Measurements from ENCODE around the gene LHCGR.
"Not testable (repeated sequence)": the region's sequence is repeated elsewhere in the genome, so short reads cannot be mapped to it uniquely, and the experiment has no call there.

LHCGR gene

DNA sequence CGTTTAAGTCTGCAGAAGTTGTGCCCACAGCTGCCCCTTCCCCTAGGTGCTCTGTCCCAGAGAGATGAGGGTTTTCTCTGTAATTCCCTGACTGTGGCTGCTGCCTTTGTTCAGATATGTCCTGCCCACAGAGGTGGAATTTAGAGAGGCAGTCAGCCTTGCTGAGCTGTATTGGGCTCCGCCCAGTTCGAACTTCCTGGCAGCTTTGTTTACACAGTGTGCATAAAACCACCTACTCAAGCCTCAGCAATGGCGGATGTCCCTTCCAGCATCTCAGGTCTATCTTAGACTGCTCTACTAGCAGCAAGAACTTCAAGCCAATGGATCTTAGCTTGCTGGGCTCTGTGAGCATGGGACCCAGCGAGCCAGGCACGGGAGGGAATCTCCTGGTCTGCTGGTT is 48.1 kb downstream of the LHCGR start:
- no peak for DNase-seq

DNA sequence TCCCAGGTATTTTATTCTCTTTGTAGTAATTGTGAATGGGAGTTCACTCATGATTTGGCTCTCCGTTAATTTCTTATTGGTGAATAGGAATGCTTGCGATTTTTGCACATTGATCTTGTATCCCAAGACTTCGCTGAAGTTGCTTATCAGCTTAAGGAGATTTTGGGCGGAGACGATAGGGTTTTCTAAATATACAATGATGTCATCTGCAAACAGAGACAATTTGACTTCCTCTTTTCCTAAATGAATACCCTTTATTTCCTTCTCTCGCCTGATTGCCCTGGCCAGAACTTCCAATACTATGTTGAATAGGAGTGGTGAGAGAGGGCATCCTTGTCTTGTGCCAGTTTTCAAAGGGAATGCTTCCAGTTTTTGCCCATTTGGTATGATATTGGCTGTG is 51.9 kb downstream of the LHCGR start:
- DNase-seq = not testable (repeated sequence)

DNA sequence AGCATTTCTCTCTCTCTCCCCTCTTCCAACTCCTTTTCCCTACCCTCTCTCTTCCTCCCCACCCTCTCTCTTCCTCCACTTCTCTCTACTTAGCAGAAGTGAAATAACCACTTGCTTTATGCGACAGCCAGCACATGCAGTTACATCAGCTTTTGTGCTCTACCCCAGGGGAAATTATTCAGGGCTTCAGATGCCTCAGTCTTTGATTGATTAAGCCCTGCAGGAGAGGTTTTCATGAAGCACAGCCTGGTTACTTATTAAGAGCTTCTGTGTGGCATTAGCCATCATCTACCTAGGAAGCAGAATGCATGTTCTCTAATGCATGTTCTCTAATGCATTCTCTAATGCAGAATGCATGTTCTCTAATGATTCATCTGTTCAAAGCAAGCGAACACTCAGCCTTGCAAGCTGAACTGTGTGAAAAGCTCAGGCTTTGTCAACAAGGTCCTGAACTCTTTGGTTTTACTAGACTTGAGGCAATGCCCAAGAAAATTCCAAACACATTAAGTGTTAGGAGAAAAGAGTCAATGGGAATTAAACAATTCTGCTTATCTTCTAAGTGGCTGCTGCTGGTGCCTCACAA is 56.1 kb downstream of the LHCGR start:
- DNase-seq = no peak

DNA sequence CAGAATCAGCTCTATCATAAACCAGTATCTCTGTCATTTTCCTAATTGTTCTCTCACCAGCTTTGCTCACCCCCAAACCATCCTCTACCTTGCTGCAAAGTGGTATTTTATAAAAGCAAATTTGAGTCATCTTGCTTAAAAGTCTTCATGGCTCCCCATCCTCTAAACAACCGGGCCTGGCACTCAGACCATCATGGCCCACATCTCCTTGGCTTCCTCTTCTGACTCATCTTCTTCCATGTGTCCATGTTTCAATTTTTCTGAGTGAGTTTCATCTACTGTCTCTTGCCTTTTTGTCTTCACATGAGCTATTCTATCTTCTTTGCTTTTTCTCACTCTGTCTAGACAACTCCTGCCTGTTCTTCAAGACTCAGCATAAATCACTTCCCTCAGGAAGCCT is 58.6 kb downstream of the LHCGR start:
- no peak for DNase-seq

DNA sequence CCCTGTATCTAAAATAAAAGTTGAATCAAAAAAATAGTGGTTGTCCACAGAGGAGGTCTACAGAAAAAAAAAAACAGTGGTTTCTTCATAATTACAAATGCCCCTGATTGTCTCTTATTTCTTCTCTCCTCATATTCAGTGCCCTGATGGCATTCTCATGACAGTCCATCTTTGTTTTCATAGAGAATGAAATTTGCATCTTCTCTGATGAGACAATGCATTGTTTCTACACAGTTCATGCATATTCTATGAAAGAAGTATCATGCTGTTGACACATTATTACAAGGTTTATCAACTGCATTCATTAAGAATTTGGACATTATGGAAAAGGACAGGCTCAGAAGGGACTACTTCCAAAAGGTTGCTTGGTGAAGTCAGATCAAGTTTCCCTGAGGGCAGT is 59.5 kb downstream of the LHCGR start:
- DNase-seq = no peak

DNA sequence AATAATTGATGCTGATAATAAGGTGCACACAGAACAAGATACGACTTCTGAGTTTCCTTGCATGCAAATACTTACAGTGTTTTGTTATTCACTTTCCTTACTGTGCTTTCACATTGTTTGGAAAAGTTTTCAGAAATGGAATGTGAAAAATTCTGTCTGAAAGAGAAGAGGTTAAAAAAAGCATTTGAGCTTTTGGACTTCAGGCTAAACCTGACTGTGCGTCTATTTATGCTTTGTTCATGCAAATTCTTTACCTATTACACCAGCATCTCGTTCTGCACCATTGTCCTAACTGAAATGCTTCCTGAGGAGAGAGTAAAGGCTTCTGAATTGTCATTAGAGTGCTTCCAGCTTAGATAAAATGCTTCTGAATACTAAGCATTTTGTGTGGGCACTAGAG is 61.4 kb downstream of the LHCGR start:
- DNase-seq = no peak

DNA sequence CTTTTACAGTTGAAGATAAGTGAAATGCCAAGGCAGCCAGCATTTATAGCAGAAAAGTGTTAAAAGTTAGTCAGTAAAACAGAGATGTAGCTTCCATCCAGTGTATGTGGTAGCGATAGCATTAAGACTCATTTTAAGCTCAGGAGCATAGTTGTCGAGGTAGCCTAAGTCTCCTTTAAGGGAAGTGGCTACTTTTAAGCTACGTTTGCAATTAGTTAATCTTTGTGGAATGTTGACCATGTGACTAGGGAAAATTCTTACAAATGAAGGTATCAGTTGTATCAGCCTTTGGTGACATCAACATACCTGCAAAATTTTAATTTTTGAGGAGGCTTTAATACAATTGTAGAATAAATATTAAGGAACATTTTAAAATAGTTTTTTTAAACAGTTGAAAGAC is 61.9 kb downstream of the LHCGR start:
- DNase-seq = no peak

DNA sequence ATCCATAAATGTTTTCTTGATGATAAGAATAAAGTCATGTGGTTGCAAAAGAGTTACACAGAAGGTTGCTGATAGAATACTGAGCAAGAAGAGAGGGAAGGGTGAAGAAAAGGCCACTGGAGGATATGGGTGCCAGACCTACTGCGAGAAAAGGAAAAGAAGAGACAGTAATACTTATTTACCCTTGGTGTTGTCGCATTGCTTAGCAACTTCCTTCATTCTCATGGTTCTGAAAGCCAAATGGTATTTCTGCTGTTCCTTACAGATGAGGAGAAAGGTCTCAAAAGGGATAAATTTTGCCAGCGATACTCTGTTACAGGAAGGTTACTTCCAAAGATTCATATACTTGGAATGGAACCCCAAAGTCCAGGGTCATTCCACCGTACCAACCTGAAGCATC is 62.5 kb downstream of the LHCGR start:
- no peak for DNase-seq

DNA sequence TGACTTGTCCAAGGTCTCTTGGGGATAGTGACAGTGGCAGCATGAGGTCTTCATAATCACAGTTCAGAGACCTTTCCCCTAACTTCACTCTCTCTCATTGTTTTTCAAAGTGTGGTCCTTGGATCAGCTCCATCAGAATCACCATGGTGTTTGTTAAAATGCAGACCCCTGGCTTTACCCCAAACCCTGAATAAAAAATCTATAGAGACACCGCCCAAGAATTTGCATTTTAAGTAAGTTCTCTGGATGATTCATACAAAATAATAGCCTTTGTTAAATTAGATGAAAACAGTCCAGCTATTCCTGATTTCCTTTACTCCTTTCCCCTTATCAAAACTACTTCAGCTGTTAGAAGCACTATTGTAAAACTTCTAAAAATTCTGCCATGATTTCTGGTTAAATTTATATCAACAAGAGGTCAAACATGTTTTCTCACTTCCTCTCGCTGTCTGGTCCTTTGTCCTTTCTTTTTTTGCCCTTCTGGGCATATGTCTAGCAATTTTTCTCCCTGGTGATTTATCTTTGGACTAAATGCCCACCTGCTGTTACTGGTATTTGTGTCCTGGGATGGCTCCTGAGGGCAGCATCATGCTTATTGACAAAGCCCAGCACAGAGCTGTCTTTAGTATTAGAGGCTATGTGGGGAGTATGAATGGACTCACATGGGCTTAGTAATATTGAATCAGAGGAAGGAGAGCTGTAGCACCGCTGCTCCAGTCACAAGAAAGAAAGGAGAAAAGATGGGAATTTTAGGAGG is 63.4 kb downstream of the LHCGR start:
- DNase-seq = no peak

DNA sequence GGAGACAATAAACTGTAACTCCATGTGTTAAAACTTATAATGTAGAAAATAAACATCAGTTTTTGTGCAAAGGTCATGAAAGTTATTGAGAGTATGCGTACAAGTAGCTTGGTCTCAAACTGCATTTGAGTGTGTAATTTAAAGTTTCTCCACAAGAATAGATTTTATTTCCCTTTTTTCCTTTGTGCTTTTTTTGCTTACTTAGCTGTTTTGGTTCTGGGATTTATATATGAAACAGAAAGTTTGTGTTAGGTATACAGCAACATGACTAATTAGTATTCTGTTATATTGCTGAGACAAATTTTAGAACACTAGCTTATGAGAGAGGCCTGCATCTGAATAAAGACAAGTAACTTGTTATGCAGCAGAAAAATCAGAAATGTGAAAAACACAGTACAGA is 70.4 kb downstream of the LHCGR start:
- DNase-seq = no peak

DNA sequence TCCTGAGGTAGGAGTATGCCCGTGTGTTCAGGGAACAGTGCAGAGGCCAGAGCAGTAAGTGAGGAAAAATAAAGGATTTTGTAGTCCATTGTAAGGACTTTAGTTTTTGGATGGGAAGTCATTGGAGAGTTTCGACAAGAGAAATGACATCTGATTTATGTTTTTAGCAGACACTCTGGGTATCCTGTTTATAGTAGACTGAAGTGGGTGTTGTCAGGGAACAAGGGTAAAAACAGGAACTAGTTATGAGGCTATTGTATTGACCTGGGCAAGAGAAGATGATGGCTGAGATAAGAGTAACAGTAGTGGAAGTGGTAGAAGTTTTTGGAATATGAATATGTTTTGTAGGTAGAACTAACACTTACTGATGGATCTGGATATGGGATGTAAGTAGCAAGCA is 78.1 kb downstream of the LHCGR start:
- no peak for DNase-seq

DNA sequence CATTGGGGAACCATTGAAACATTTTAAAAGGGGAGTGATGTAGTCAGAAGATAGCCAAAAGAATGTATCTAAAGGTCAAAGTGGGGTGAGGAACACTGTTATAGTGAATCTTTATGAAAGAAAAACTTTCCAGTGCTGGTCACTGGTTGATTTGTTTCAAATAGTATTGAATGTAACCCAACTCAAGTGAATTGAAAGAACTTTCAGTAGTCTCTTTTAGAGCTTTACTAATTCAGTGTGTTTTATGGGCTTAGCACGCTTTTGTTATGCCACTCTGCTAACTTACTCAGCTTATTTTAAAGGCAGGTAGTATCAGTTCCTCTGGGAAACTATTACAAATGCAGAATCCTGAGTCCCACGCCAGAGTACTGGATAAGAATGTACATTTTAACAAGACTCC is 80.6 kb downstream of the LHCGR start:
- DNase-seq = no peak

DNA sequence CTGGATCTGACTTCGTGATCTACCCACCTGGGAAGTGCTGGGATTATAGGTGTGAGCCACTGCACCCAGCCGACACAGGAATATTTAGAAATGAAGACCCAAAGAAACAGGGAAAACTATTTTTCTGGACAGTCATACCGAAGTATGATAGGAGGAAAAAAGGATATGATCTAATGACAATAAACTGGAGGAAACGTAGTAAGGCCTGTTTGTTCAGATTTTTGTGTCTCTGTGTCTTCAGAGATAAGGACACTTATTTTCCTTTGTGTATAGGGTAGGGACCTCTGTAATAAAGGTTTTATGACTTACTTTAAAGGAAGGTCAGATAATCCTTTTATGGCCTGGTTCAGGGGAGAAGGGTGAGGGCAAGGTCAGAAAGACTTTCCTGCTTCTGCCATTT is 81.9 kb downstream of the LHCGR start:
- no peak for DNase-seq

DNA sequence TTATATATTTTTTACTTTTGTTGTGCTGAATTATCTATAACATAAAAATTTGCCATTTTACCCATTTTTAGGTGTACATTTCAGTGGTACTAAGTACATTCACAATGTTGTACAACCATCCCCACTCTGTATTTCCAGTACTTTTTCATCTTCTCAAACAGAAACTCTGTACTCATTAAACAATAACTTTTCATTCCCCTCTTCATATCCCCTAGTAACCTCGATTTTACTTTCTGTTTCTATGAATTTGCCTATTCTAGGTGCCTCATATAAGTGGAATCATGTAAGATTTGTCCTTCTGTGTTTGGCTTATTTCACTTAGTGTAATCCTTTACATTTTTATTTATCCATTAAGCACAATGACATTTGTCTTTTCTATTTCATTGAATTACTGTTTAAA is 86.5 kb downstream of the LHCGR start:
- no peak for DNase-seq

DNA sequence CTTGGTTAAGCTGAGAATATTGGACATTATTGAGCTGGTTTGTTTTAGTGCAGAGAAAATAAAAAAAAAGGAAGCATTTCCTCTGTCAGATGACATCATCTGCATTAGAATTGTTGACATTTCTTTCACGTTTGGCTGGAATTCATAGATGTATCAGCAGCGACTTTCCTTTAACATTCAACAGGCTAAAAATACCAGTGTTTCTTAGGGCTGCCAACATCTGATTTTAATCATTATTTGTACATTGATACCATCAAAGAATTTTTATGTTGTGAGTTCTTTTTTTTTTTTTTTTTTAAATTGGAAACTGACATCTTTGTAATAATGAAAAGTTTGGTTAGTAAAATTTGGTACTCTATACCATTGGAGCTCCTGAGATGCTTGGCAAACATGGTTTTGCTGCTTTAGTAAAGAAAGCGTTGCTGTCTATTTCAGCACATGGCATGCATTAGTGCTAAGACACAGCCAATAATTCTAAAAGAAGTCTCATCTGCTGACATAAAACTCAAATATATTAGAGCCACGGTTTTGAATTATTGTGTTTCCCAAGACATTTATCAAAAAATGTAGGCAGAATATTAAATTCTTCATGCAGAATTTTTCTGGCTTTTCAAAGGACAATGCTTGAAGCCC is 104.2 kb downstream of the LHCGR start:
- DNase-seq = no peak

DNA sequence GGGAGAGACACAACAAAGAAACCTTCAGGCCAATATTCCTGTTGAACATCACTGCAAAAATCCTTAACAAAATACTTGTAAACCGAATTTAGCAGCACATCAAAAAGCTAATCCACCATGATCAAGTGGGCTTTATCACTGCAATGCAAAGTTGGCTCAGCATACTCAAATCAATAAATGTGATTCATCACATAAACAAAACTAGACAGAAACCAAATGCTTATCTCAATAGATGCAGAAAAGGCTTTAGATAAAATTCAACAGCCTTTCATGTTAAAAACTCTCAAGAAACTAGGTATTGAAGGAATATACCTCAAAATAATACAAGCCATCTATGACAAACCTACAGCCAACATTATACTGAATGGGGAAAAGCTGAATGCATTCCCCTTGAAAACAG is 117.3 kb downstream of the LHCGR start:
- DNase-seq = no peak
